Thyroid gland (tissue), 4 donors: ENCODE data around the gene PABPN1. TPM values are rescaled to one million over a fixed set of nuclear protein-coding genes. Genes with fewer than 3 reads are reported as not detected.

Experiments used
- DNase-seq, 2 donors: peaks; one replicate each; pipeline ENCODE4 v3.0.0-alpha.2; 2019
- H3K27ac ChIP-seq, 3 donors: fragments of 200-600 bp; sonication (generic); 1 replicate in 2 of 3; 2 replicates in 1 of 3; pipeline ENCODE4 v1.5.1; 2016 to 2019; ENCODE audit warnings: mild to moderate bottlenecking in 1 of 3, moderate library complexity in 1 of 3
- H3K27me3 ChIP-seq: fragments of 200-600 bp; sonication (generic); one replicate; pipeline ENCODE4 v1.5.1; 2019
- H3K36me3 ChIP-seq, 2 donors: fragments of 200-600 bp; sonication (generic); one replicate each; pipeline ENCODE4 v1.5.1; 2016 to 2019
- H3K4me1 ChIP-seq, 2 donors: fragments of 200-600 bp; sonication (generic); one replicate each; pipeline ENCODE4 v1.5.1; 2017 to 2019
- H3K4me3 ChIP-seq, 3 donors: fragments of 200-600 bp; sonication (generic); replicated peaks in 1 of 3; 1 replicate in 2 of 3; 2 replicates in 1 of 3; pipeline ENCODE4 v1.5.1; 2016; ENCODE audit warnings: mild to moderate bottlenecking in 1 of 3
- H3K9me3 ChIP-seq: fragments of 200-600 bp; sonication (generic); one replicate; pipeline ENCODE4 v1.5.1; 2017
- CTCF ChIP-seq, 6 experiments: fragments of 200-600 bp in 3 of 6; fragments of 450-650 bp in 3 of 6; sonication (generic) in 3 of 6; IDR thresholded peaks; one replicate each; pipeline ENCODE4 v1.5.1; 2016 to 2019; ENCODE audit warnings: antibody characterized with exemption in 6 of 6, mild to moderate bottlenecking in 2 of 6, inconsistent platforms in 1 of 6, moderate library complexity in 1 of 6
- POLR2A ChIP-seq, 2 donors: fragments of 450-650 bp; IDR thresholded peaks; one replicate each; pipeline ENCODE4 v1.6.1; 2017; ENCODE audit warnings: antibody characterized with exemption in 2 of 2, mild to moderate bottlenecking in 2 of 2, moderate library complexity in 1 of 2
- WGBS, 2 donors: methylation state at CpG; one replicate each; pipeline ENCODE4 v1.1.5; 2017; 5-methylcytosine and 5-hydroxymethylcytosine counted together
- intact Hi-C: fragments of 100-400 bp; cut with DNase I; formaldehyde crosslinking; loops from one replicate; pipeline ENCODE4 v1.15.1; 2023
- total RNA-seq, 4 donors: library from RNA; depleted of rRNA; stranded (reverse); fragments of >200 nt; gene quantifications; one replicate each; pipeline ENCODE4 v1.2.3, GENCODE V29; 2016

PABPN1 gene
- total RNA-seq, 4 donors from 2014 or later, result 37.9 to 74.6 (median 60.5) TPM

GRCh38 chr14:23359167-23359626, 37.9 kb downstream of the PABPN1 start:
- no peak for DNase-seq
- Histone ChIP-seq H3K4me1 (peaks cover 0 to 2% of the 10 kb centered on the region in 2 donors), H3K27ac (no peak overlapping the region), H3K9me3 (no peaks in the 10 kb centered on the region), H3K4me3 (no peak overlapping the region), H3K27me3 (no peaks in the 10 kb centered on the region), H3K36me3 (no peaks in the 10 kb centered on the region)
- WGBS, 2 donors, result 80 to 82% methylated on average over 1 to 5 of the region's 11 CpGs
- TF ChIP-seq CTCF (IDR thresholded peaks at IDR 0.05), result no peak
- no peak for TF ChIP-seq POLR2A (IDR thresholded peaks at IDR 0.05)
- intact Hi-C loops, result no loop called here

GRCh38 chr14:23359722-23360447, 38.6 kb downstream of the PABPN1 start:
- no peak for DNase-seq
- H3K27ac ChIP-seq, result no peak overlapping the region
- WGBS, 2 donors, result 90 to 94% methylated on average over 13 to 22 of the region's 22 CpGs
- H3K9me3 ChIP-seq, result no peaks in the 10 kb centered on the region
- peaks cover 0 to 6% of the 10 kb centered on the region in 2 donors for H3K4me1 ChIP-seq
- H3K27me3 ChIP-seq, result no peaks in the 10 kb centered on the region
- H3K4me3 ChIP-seq, result no peak overlapping the region
- no peaks in the 10 kb centered on the region for H3K36me3 ChIP-seq
- intact Hi-C loops, result no loop called here
- no peak for TF ChIP-seq CTCF (IDR thresholded peaks at IDR 0.05)
- TF ChIP-seq POLR2A (IDR thresholded peaks at IDR 0.05), result no peak

GRCh38 chr14:23360496-23360895, 39.2 kb downstream of the PABPN1 start:
- Histone ChIP-seq H3K9me3 (no peaks in the 10 kb centered on the region), H3K36me3 (no peaks in the 10 kb centered on the region), H3K27ac (no peak overlapping the region), H3K4me3 (no peak overlapping the region), H3K27me3 (no peaks in the 10 kb centered on the region), H3K4me1 (peaks cover 0 to 9% of the 10 kb centered on the region in 2 donors)
- no peak for DNase-seq
- intact Hi-C loops, result no loop called here
- WGBS, 2 donors, result 66 to 83% methylated on average over 9 to 11 of the region's 11 CpGs
- TF ChIP-seq CTCF (IDR thresholded peaks at IDR 0.05), result no peak
- no peak for TF ChIP-seq POLR2A (IDR thresholded peaks at IDR 0.05)

GRCh38 chr14:23361320-23361719, 40.1 kb downstream of the PABPN1 start:
- Histone ChIP-seq H3K4me1 (peaks cover 0 to 13% of the 10 kb centered on the region in 2 donors), H3K27me3 (no peaks in the 10 kb centered on the region), H3K4me3 (no peak overlapping the region), H3K36me3 (no peaks in the 10 kb centered on the region), H3K27ac (no peak overlapping the region), H3K9me3 (no peaks in the 10 kb centered on the region)
- intact Hi-C loops, result no loop called here
- no peak for TF ChIP-seq CTCF (IDR thresholded peaks at IDR 0.05)
- TF ChIP-seq POLR2A (IDR thresholded peaks at IDR 0.05), result no peak
- DNase-seq, result no peak

GRCh38 chr14:23361763-23362162, 40.5 kb downstream of the PABPN1 start:
- 80 to 90% methylated on average over 6 of the region's 6 CpGs for WGBS, 2 donors
- H3K27me3 ChIP-seq, result no peaks in the 10 kb centered on the region
- H3K9me3 ChIP-seq, result no peaks in the 10 kb centered on the region
- no peak overlapping the region for H3K4me3 ChIP-seq
- intact Hi-C loops, result no loop called here
- H3K4me1 ChIP-seq, result peaks cover 2 to 13% of the 10 kb centered on the region in 2 donors
- no peak for DNase-seq
- TF ChIP-seq CTCF (IDR thresholded peaks at IDR 0.05), result no peak
- no peak for TF ChIP-seq POLR2A (IDR thresholded peaks at IDR 0.05)
- no peaks in the 10 kb centered on the region for H3K36me3 ChIP-seq
- no peak overlapping the region for H3K27ac ChIP-seq
